SW480 (cell line): ENCODE data around the gene VPS37D.
"Not testable (repeated sequence)": the region's sequence is repeated elsewhere in the genome, so short reads cannot be mapped to it uniquely, and the experiment has no call there.

Experiments used
- DNase-seq: peaks from one replicate; pipeline ENCODE4 v3.0.0-alpha.2; 2016; ENCODE audit warnings: low spot score

Gene VPS37D, protein sequence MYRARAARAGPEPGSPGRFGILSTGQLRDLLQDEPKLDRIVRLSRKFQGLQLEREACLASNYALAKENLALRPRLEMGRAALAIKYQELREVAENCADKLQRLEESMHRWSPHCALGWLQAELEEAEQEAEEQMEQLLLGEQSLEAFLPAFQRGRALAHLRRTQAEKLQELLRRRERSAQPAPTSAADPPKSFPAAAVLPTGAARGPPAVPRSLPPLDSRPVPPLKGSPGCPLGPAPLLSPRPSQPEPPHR

DNA sequence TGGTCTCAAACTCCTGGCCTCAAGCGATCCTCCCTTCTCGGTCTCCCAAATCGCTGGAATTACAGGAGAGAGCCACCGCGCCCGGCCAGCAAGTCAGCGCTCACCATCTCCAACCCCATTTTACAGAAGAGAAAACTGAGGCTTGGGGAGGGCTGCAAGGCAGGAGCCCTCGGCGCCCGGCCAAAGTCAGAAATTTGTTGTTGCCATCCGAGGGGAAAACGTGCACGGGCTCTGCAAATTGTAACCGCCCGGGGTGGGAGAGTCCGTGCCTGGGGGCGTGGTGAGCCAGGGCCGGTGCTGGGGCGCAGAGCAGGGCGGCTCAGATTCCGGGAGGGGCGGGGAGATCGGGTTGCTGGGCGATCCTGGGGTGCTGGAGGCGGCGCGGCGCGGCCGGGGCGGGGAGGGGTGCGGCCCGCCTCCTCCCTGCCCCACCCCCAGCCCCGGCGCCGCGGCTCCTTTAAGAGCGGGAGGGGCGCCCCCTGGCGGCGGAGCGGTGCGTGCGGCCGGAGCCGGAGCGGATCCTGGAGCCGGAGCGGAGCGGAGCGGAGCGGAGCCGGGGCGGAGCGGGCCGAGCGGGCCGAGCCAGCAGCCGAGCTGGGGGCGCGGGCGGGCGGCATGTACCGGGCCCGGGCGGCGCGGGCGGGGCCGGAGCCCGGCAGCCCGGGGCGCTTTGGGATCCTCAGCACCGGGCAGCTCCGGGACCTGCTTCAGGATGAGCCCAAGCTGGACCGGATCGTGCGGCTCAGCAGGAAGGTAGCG, at the start of gene VPS37D:
TSS of gene VPS37D (plus strand) at position 488 of the 759 bp plus-strand sequence. CDS start at position 616, 128 bp downstream.
- DNase-seq: peak; percentile 92

DNA sequence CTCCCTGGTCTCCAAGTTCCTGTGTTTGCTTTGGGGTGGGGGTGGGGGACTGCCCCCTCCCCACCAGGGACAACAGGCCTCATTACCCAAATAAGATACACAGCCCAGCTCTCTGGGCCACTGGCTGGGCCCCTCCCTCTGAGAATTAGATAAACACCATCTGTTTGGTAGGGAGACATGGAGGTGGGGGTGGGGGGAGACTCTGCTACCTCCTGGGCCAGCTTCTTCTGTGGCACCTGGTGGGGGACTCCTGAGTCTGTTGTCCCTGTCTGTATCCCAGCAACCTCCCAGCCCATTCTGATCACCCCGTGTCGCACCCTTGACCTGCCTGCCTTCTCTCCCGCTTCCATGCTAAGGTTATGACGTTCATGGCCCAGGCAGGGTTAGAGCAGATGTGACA, 49.1 kb upstream of the VPS37D start:
- DNase-seq: no peak

DNA sequence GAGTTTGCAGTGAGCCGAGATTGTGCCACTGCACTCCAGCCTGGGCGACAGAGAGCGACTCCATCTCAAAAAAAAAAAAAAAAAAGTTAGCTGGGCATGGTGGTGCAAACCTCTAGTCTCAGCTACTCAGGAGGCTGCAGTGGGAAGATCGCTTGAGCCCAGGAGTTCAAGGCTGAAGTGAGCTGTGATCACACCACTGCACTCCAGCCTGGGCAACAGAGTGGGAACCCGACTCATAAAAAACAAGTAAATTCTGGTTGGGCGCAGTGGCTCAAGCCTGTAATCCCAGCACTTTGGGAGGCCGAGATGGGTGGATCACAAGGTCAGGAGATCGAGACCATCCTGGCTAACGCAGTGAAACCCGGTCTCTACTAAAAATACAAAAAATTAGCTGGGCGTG, 48.2 kb upstream of the VPS37D start:
- DNase-seq: not testable (repeated sequence)

DNA sequence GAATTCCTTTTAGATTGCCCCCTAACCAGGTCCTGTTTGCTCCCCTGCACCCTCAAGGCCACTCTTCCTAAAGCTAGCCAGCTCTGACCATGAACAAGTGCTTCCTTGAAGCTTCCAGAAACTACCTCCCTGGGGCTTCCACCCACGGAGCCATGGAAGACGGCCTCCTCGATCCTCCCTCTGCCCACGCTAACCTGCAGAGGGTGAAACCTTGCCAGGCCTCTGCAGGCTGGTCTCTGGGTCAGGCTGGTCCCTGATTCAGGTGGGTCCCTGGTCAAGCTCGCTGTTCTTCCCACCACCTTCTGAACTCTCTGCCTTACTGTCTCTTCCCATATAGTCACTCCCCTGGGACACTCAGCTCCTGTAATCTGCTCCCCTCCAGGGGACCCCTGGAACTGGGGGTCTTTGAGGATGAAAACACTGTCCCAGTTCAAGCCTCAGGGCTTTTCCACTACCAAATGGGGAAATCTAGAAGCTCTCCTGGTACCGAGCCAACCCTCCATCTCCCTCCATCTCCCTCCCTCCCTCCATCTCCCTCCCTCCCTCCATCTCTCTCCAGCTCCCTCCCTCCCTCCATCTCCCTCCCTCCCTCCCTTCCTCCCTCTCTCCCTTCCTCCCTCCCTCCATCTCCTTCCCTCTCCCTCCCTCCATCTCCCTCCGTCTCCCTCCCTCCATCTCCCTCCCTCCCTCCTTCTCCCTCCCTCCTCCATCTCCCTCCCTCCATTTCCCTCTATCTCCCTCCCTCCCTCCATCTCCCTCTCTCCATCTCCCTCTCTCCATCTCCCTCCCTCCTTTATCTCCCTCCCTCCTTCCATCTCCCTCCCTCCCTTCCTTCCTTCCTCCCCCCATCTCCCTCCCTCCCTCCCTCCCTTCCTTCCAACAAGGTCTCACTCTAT, 46.2 kb upstream of the VPS37D start:
- no peak for DNase-seq

DNA sequence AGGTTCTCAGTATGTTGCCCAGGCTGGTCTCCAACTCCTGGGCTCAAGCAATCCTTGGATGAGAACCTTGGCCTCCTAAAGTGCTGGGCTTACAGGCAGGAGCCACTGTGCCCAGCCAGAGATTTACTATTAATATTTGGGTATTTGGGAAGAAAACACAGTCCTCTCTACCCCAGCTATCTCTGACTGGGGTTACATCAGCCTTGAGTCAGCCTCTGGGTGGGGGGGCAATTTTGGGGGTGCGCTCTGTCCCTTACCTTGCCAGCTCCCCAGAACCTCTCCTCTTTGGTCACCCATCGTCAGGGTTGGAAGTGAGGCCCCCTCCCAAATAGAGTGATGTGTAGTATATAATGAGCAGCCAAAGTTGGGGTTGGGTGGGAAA, 45.1 kb upstream of the VPS37D start:
- no peak for DNase-seq

DNA sequence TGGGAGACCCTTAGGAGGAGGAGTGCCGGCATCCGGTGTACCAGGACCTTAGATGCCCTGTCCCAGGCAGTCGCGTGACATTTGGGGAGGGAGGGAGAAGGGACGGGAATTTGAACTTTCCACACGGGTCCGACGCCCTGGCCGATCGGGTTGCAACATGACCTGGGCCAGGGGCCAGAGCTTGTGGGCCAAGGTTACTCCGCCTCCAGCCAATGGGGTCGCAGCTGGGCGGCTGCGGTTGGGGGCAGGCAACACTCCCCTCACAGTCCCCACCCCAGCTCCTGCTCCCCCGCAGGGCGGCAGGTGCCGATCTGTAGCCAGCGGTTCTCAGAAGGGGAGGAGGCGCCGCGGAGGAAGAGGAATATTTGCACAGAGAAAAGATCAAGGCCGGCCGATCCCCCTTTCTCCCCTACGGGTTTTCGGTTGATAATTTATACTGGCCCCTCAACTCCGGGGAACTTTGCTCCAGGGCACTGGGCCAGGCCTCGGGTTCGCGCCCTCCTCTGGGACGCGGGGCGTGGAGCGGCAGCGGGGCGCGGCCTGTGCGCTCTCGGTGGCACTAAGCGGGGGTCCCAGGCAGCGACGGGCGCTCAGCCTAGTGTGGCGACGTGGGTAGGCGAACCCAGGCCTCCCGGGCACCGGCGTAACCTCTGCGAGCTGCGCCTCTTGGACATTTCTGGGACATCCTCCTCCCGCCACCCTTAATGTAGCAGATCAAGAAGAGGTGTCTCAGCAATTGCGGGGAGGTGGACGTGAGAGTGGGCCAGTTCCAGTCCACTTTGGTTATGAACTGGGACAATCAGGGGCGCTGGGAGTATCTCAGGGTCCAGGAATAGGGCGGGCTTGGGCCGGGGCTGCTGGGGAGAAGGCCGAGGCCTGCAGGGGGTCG, 44.5 kb upstream of the VPS37D start:
- DNase-seq: peak; percentile 68

DNA sequence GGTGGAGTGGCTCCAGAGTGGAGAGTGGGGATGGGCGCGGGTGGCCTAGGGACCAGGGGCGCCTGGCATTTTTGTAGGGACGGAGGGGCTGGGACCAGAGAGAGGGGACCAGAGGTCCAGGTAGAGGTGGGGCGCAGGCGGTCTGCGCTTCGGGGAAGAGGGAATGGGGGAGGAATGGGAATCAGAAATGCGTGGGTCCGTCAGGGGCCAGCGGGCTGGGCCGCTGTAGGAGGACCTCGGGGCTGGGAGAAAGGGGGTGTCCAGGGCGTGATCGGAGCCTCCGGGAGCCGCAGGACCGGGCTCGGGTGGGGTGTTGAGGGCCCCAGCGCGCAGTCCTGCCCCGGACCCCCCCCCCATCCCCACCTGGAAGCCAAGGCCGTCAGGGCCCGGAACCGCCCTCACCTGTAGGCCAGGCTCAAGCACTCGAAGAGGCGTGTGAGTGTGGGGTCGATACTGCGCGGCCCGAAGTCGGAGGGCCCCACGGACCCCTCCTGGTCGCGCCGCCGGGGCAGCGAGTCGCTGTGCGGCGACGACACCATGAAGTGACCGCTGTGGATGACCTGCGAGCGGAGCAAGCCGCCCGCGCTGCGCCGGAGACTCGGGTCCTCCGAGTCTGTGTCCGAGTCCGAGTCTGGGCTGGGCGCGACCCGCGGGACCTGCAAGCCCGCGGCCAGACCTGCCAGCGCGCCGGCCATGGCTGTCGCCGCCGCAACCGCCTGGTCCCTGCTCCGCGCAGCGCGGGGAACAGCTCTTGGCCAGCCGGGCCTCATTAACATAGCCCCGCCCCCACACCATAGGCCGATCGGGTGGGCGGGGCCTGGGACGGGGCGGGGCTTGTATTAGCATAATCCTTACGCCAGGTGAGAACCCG, 43.6 kb upstream of the VPS37D start, which contains the start of gene MLXIPL:
TSS of gene MLXIPL (minus strand) at position 725 of the 871 bp plus-strand sequence. CDS start at position 695, 30 bp downstream.
- peak; percentile 94 for DNase-seq

DNA sequence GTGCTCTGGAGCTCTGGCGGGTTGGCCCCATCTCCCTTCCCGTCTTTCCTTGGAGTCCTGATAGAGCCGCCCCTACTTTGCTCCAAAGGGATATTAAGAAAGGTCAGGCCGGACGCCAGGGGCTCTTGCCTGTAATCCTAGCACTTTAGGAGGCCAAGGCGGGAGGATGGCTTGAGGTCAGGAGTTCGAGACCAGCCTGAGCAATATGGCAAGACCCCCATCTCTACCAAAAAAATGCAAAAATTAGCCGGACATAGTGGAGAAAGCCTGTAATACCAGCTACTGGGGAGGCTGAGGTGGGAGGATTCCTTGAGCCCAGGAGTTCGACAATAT, 43.0 kb upstream of the VPS37D start:
- no peak for DNase-seq

DNA sequence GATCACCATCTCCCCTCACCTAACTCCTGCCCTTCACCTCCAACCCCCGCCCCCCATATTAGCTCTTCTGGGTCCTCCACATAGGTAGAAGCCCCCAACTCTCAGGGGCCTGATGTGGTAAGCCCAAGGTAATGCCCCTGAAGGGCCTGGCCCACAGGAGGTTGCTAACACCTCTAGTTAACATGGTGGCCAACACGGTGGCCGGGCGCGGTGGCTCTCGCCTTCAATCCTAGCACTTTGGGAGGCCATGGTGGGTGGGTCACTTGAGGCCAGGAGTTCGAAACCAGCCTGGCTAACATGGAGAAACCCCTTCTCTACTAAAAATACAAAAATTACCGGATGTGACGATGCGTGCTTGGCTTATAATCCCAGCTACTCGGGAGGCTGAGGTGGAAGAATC, 42.4 kb upstream of the VPS37D start:
- DNase-seq: no peak

DNA sequence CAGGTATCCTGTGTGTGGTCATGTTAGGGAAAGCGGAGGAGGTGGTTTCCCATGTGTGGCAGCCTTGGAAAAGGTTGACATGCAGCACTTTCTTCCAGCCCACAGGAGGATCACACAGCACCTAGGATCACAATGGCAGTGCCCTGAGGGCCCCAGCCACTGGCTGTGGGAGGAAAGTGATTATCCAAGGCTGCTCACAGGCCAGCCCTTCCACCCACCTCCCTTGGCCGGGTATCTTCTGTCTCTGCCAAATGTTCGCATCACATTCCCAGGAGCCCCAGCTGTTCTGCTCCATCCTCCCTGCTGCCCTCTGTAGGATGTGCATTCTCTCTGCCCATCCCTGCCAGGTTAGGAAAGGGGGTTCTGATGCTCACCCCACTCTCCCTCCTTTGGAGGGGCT, 40.8 kb upstream of the VPS37D start:
- no peak for DNase-seq

DNA sequence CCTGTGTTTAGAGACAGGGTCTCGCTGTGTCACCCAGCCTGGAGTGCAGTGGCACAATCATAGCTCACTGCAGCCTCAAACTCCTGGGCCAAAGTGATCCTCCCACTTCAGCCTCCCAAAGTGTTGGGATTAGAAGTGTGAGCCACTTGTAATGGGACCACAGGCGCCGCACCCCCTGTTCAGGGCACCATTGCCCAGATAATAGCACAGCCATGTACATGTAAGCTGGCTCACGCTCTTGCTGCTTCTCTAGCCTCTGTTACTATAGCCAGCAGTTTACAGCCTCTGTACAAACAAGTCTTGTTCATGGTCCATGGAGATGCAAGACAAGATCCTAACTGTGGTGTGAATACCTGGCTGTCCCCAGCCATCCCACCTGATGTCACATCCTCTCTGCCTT, 39.1 kb upstream of the VPS37D start:
- DNase-seq: no peak

DNA sequence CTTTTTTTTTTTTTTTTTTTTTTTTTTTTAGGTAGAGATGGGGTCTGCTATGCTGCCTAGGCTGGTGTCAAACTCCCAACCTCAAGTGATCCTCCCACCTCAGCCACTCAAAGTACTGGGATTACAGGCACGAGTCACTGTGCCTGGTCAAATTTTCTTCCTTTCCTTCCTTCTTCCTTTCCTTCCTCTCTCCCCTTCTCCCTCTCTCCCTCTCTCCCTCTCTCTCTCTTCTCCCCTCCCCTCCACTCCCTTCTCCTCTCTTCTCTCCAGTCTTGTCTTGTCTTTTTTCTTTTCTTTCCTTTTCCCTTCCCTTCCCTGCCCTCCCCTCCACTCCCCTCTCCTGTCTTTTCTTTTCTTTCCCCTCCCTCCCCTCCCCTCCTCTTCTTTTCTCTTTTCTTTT, 36.1 kb upstream of the VPS37D start:
- no peak for DNase-seq

DNA sequence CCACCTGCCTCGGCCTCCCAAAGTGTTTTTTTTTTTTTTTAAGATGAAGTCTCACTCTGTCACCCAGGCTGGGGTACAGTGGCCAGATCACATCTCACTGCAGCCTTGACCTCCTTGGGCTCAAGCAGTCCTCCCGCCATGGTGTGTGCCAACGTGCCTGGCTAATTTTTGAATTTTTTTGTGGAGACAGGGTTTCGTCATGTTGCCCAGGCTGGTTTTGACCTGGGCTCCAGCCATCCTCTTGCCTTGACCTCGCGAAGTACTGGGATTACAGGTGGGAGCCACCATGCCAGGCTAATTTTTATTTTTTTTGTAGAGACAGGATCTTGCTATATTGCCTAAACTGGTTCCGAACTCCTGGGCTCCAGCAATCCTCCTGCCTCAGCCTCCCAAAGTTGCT, 34.3 kb upstream of the VPS37D start:
- DNase-seq: no peak

DNA sequence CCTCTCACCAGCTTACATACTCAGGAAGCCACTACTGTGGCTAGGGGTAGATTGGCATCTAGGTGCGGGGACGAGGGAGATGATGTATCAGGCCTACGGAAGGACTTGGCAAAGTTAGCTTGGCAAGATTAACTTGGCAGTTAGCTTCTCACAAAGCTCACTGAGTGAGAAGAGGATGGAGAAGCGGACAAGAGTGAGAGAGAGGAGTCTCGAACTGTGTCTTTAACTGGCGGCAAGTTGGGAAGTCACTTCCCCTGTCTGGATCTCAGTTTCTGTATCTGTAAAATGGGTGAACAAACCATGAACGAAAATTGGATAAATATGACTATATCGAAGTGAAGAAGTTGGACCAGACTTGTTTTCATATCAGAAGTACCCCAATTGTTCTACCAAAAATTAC, 33.8 kb upstream of the VPS37D start:
- DNase-seq: no peak

DNA sequence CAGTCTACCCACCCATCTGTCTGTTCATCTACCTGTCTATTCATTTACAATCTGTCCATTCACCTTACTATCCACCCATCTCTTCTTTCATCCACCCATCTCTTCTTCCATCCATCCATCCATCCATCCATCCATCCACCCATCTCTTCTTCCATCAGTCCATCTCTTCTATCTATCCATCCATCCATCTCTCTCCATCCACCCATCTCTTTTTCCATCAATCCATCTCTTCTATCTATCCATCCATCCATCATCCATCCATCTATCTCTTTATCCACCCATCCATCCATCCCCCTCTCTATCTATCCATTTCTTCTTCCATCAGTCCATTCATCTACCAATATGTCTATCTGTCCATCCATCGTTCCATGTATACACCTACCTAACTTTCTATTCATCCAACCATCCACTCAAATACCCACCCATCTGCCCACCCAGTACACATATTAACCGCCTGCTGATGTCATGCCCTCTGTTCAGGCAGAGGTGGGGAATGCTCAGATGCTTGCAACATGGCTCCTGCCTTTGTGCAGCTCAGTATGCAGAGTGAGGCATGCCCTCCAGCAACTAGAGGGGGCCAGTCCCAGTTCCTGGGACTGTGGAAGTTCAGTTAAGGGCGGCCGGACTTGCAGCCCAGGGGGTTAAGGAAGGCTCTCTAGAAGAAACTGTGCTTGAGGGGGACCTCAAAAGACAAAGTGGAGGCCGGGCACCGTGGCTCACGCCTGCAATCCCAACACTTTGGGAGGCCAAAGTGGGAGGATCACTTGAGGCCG, 32.0 kb upstream of the VPS37D start:
- no peak for DNase-seq

DNA sequence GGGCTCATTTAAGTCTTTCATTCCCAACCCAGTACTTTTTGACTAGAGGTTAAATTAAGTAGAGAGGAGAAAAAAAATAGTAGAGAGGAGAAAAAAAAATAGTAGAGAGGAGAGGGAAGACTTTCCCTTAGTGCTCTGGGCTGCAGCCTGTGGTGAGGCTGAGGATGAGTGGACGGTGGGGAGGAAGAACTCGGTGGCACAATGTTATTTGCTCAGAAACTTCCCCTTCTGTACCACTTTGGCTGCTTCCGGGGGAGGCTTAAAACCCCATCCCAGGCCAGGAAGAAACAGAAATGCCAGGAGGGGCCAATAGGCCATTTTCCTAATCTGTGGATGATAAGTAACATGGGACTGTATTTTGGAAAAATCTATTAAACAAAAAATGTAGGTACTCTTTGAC, 28.7 kb upstream of the VPS37D start:
- DNase-seq: no peak

DNA sequence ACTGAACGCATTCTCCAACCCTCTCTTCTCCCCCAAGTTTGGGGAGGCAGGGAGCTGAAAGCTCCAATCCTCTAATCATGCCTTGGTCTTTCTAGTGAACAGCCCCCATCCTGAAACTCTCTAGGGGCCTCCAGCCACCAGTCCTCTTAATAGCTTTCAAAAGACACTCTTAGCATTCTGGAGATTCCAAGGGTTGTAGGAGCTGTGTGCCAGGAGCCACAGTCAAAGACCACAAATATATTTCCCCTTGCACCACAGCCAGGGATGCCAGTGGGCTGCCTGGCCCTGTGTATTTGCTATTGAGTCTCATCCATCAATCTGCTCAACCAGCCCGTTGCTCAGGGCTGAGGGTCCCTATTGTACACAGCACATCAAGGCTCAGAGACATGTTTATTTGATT, 24.8 kb upstream of the VPS37D start:
- DNase-seq: no peak

DNA sequence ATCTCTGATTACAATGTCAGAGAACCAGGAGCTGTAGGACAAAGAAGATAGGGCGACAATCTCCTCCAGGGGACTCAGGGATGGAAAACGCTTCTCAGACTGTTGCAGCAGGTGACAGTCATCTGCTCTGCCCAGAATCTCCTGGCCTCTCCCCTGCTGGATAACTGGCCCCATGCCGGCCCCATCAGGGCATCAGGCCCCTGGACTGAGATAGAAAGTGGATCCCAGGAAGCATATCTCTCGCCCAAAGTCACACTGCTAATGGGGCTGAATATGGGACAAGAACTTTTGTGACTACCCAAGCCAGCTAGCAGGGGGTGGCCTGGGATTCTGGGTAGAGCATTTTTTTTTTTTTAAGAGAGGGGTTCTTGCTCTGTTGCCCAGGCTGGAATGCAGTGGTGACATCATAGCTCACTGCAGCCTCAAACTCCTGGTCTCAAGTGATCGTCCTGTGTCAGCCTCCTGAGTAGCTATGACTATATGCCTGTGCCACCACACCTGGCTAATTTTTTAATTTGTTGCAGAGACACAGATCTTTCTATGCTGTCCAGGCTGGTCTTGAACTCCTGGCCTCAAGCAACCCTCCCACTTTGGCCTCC, 22.8 kb upstream of the VPS37D start:
- no peak for DNase-seq

DNA sequence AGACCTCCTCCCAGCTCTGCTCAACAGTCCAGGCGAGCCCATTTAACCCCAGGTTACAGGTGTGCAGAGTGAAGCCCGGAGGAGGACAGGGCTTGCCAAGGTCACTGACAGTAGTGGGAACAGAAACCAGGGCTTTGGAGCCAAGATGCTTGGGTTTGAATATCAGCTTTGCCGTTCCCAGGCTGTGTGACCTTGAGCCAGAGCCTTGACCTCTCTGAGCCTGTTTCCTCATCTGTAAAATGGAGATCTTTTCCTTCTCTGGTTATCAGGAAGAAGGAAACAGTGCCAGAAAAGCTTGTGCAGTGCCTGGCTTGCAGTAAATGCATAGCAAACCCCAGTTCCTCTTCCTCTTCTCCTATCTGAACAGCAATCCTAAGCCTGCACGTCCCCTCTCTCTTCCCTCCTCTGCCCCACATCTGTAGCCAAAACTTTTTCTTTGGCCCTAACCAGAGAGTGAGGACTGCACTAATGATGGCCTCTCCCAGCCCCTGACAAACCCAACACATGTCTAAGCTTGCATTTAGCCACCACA, 21.9 kb upstream of the VPS37D start:
- DNase-seq: no peak
